GM18508 (cell line): ENCODE results near the gene ZNF618.
"Not testable (repeated sequence)": the region's sequence is repeated elsewhere in the genome, so short reads cannot be mapped to it uniquely, and the experiment has no call there.

Source experiments
- ATAC-seq: cut with Tn5 transposase; IDR thresholded peaks from one replicate; pipeline ENCODE4 v1.9.1; 2021; ENCODE audit warnings: moderate number of reproducible peaks; ENCODE audit not compliant: insufficient read depth, unreplicated experiment

Gene ZNF618

DNA sequence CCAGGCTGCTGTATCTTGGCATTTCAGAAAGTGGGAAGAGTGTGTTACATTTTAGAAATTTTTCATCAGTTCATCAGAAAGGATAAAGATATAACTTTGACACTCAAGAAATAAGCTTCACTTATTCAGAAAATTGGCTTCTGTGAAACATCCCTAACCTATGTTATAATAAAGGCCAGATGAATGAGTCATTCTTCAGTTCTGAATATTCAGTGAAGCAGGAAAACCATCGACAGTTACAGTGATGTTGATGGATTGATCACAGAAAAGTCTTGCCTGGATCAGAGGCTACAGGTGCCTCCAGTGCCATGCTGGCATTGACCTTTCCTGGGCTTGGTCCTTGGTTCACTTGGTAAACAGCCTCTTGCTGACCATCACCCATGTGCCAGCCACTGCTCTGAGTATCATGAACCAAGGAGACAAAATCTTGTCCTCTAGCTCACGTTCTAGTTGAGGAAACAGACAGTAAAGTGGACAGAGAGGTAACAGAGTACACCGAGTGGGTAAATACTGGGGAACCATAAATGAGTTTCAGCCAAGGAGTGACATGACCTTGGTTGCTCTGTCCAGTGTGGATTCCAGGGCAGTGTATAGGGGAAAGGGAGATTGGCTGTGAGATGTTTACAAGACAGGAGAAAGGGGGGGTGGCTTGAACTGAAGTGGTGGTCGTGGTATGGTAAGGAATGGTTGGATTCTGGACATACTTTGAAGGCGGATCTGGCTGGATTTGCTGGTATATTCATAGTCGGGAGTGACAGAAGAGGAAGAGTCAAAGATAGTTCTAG lies 103.4 kb downstream of the ZNF618 start:
- no peak for ATAC-seq

DNA sequence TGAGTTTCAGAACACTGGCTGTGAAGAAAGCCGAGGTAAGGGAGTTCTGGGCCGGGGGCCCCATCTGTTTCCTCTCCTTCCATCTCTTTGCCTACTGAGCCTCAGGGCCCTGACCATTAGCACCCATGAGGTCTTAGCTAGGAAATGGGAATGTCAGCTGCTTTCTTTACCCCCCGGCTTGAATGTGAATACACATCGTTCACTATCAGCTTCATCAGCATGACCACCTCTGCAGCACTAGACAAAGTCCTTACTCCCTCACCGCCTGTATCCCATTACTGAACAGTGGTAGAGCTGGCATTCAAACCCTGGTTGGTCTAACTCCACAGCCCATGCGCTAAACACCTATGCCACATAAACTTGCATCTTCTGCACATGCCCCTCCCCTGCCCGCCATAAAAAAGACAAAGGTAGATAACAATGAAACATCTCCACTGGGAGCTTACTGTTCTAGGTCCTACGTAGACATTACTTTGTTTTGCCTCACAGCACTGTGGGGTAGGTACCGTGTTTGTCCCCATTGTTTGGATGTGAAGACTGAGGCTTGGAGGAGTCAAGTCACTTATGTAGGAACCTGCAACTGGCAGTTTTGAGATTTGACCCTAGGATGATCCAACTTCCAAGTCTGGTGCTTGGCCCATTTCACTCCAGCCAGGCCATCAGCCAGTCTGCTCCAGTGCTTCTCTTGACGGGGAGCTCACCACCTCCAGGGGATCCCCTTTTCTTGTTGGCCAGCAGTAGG lies 108.7 kb downstream of the ZNF618 start:
- ATAC-seq: no peak

DNA sequence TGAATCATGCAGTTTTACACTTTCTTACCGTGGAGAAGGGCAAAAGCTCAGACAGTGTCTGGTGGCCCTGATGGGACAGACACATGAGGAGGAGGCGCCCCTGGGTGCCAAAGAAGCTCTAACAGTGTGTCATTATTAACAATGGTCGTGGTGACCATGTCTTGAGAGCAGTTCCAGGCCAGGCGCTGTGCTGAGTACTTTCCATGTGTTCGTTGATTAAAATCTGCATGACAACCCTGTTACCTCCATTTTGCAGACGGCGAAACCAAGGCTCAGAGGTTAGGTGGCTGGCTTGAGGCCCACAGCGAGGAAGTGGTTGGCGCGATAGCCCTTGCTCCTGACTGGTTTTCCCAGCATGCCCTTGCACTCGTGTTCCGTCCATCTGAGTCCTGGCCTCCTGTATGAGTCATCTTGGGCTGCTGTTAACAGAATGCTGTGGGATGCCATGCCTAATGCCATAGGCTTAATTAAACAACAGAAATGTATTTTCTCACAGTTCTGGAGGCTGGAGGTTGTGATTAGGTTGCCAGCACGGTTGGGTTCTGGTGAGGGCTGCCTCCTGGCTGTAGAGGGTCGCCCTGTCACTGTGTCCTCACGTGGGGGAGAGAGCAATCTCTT lies 110.0 kb downstream of the ZNF618 start:
- no peak for ATAC-seq

DNA sequence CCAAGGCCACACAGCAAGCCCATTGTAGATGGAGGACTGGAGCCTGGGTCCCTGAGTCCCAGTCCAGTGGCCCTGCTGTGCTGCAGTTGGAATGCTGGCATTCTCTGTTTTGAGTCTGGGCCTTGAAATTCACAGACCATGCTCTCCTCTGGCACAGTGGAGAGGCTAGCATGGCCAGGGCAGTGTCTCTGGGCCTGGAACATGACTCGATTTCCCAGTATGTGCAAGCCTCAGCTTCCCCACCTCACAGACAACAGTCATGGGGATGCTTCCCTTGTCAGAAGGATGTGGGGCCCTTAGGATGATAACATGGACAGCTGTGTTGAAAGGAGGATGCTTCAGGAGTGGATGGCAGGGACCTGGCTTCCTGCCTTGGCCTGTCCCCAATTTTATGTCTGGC lies 110.8 kb downstream of the ZNF618 start:
- ATAC-seq: no peak

DNA sequence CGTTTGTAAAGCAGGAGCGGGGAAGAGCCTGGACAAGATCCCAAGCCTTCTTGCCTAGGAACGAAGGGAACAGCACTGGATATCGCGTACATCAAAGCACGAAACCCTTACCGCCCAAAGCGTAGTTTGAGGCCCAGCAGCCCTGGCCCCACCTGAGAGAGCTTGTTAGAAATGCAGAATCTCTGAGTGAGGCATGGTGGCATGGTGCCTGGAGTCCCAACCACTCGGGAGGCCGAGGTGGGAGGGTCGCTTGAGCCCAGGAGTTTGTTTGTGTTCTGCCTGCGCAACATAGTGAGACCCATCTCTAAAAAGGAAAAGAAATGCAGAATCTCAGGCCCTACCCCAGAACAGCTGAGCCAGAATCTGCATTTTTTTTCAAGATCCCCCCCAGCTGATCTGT lies 111.4 kb downstream of the ZNF618 start:
- no peak for ATAC-seq

DNA sequence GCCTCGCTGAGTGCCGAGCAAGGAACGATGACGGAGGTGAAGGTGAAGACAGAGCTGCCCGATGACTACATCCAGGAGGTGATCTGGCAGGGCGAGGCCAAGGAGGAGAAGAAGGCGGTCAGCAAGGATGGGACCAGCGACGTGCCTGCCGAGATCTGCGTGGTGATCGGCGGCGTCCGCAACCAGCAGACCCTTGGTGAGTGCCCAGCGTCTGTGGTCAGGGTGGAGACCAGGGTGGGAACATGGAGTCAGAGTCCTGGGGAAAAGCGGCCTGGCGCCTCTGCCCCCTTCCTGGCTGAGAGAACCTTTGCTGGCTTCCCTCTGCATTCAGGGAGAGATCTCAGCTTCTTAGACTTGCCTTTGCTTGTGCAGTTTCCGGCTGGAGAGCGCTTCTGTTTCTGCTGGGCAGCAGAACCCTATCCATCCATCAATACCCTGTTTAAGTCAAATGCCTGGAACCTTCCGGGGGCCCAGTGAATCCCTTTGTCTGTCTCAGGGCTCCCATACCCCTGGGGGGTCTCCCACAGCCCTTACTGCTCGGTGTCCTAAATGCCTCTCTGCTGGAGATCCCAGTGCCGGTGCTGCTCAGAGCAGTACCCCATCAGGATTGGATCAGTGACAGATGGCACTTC lies 112.4 kb downstream of the ZNF618 start:
- no peak for ATAC-seq

DNA sequence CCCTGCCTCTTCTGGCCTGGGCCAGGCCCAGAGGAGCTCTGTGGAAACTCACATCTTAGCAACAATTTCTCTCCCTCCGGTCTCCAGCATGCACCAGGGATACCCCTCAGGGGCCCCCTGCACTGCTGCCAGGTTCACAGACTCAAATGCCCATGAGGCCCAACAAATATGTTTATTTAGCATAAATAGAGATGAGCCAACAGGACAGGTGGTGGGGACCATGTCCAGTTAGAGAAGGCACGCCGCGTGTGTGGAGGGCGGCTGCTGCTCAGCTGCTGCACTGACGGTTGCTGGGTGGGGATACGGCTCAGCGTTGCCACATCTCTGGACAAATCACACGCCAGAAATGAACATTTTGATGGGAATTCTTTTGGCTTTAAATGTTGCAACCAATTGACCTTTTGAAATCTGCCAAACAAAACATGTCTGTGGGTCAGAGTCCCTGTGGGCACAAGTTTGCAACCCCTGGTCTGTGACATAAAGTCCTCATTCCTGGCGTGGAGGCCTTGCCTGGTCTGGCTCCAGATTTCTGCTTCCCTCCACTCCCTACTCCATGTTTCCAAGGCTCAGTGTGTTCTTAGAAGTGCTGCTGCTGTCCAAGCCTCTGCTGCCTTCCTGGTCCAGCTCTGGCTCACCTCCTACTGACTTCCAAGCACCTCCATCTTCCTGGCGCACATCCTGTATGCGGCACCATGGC lies 113.1 kb downstream of the ZNF618 start:
- no peak for ATAC-seq

DNA sequence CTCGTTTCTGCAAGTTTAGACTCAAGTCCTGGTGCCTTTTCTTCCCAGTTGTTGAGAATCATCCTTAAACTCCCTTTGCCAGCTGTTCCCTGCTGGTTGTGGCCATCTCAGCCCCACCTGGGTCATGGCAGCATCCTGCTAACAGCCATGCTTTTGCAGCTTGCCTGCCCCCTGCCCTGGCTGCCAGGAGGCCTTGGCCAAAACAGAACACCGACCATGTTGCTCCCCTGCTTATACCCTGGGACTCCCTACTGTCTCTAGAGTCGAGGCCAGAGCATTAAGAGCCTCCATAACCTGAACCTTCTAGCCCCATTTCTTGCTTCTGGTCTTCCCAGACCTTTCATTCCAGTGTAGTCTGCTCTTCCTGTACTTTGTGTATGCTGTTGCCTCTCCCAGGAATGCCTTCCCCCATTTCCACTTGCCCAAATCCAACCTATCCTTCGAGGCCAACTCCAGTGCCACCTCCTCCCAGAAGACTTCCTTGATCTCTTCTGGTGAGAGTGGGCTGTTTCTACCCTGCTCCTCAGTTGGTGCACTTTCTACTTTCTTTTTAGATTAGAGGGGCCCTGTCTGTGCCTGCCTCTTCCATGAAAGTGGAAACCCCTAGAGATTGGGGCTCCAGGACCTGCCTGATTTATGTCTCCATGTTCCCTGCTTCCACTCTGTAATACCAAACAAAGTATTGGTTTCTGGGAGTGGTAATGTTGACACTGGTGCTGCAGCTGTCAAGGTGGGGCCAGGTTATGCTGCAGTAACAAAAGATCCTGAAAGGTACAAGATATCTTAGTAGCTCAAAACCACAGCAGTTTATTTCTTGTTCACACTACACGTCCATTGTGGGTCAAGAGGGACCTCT lies 113.8 kb downstream of the ZNF618 start:
- no peak for ATAC-seq

DNA sequence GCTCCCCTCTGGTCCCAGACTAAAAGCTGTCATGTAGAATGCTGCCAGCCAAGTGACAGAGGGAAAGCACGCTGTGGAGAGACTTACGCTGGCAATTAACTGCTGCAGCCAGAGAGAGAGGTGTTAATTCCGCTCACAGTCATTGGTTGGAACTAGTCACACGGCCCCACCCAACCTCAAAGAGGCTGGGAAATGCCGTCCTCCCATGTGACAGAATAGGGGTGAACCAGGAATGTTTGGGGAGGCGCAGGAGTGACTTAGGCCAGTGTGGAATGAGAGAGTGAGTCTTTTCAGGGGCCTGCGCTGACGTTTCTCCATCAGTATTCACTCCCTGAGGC lies 114.4 kb downstream of the ZNF618 start:
- ATAC-seq: no peak

DNA sequence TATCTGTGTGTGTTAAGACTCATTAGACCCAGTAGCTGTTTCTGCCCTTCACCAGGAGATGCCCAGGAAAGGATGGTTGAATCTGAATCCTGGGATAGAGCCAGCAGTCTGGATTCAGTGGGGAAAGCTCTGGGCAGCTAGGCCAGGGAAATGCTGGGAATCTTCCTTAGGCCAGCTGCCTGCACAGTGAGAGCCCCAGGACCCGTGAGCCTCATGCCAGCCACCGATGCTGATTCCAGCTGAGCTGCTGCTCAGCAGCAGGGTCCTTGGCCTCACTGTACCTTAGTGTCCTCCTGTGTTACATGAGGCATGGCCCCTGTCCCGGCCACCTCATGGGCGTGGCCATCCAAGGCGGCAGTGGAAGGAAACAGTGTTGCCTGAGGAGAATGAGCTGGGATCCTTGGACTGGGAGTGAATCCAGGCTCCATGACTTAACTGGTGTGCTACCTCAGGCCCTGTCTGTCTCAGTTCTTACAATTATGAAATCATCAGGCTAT lies 114.9 kb downstream of the ZNF618 start:
- no peak for ATAC-seq

DNA sequence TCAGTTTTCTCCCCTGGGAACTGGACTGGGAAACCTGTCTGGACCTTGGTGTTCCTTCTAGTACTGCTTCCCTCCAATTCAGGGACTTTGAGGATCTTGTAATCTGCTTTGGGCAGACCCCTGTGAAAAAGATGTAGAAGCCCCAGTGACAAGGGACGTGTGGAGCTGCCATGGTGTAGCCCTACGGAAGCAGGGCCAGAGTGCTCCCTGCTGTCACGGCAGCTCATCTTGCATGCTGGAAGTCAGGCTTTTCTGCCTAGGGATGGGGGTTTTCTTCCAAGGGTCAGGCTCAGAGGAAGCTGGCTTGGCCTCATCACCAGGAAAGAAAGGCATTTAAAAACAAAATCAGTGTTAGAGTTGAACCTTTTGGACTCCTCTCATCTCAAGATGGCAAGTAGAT lies 115.6 kb downstream of the ZNF618 start:
- no peak for ATAC-seq

DNA sequence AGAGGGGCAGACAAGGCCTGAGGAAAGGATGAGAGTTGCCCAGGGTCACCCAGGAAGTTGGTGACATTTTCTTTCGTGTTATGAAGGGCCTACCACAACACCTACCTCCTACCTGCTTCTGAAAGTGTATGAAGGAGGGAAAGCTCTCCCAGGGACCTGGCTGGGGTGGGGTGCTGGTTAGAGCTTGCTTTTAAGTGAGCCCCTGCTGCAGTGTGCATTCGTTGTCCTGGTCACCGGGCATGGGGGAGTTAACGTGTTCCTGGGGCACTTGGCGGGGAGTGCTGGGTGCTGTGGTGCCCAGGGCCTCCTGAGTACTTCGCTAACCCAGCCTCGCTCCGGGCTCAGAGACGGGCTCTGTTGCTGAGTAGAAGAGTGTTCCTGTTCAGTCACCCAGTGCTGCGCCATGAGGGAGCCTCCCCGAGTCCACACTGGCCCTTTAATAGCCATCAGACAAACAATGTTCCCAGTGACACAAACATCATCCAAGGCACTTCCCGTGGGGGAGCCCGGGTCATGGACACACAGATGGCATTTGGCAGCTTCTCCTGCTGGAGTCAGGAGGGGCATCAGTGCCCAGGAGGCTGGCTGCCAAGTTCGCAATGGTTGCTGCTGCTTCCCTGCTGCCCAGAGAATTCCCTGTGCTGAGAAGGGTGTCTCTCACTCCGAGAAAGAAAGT lies 116.3 kb downstream of the ZNF618 start:
- no peak for ATAC-seq

DNA sequence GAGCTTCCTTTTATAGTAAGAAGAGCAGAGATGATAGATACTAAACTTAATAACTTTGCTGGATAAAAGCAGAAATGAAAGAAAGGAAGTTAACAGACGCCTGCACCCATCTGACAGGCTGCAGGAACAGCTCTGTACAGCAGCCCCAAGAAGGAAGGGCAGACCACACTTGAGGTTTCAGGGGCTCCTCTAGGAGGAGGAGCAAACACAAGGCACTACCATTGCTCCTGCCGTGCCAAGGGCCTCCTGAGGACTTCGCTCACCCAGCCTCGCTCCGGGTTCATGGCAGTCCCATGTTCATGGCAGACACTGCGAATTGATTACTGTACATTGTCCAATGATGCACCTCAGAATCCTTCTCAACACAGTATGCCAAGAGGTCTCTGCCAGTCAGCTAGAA lies 116.9 kb downstream of the ZNF618 start:
- no peak for ATAC-seq

DNA sequence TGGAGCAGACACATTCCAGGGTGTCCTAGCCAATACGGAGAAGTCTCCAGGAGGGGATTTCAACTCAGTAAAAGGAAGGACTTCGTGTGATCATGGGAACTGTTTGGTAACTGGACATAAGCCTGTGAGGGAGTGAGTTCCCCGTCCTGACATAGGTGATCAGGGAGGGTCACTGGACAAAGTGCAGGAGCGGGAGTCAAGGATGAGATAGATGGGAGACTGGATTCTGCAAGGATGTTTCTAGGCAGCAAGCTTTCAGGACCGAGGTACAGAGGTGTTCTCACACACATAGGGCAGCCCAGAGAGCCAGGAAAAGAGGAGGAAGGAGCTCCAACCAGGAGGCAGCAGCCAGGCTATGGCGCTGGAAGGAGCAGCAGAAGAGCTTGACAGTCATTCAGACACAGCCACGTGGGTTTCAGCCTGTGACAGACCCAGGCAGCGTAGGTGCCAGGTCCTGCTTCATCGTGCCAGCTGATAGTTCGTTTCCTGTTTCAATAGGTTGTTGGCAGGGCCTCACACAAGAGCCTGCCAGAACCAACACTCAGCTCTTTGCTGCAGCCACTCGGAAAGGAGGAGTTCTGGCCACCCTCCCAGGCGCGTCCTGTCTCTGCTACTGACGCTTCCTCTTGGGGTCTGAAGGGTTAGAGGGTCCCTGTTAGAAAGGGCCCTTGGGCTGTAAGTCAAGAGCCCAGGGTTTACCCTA lies 117.9 kb downstream of the ZNF618 start:
- no peak for ATAC-seq

DNA sequence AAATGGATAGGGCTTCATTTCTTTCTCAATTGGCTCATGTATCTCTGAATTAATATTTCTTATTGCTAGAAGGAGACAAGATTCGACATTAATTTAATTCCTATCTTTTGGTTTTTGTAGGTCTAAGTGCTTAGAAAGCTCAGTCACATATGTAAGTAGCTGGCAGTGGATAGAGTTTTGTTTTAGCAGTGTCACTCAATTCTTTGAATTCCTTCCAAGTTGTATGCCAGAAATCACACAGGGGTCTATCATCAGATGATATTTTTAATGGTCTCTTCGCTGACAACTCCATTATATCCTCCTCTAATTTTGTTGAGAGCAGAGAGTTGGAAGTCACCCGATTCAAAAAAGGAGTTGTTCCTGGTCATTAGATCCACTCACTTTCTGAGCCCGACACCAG lies 119.3 kb downstream of the ZNF618 start:
- ATAC-seq: no peak

DNA sequence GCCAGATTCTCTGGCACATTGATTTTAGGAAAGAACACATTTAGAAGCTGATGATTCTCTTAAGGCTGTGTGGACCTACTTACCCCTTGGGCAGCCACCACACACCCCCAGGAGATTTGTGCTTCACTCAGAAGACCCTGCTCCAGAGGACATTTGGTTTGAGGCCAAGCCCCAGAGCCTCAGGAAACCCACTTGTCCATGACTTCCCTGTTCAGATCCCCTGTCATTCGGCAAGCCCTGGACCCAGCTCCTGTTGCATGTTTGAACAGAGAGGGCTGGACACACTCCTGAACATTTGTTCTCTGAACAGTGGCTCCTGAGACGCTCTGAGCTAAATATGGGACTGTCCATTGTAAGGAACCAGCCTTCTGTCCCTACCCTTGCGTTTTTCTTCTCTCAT lies 119.9 kb downstream of the ZNF618 start:
- no peak for ATAC-seq

DNA sequence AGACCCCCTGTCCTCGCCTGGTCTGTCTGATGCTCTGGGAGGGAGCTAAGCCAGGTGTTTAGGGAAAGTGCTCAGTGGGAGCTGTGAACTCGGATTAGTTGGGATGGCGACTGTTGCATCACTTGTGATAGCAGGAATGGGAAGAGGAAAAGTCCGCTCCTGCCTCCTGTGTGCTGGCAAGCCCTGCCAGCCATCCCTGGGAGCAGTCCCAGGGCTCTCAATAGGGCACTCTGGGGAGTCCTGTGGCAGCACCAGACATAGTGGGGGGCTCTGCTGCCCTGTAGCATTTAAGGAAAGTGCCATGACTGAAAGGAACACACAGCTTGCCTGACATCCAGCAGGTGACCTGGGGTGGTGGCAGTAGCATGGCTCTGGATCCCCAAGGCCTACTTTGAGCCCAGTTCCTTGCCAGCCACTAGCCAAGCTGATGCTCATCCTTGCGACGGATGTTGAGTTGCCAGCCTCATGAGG lies 120.5 kb downstream of the ZNF618 start:
- no peak for ATAC-seq

DNA sequence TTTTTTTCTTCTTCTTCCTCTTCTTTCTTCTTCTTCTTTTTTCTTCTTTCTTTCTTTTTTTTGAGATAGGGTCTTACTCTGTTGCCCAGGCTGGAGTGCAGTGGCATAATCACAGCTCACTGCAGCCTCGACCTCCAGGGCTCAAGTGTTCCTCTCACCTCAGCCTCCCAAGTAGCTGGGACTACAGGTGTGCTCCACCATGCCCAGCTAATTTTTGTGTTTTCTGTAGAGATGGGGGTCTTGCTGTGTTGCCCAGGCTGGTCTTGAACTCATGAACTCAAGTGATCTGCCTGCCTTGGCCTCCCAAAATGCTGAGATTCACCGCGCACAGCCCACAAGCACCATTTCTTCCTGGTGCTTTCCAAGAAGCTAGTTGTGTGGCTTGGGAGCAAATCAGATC lies 121.0 kb downstream of the ZNF618 start:
- ATAC-seq: not testable (repeated sequence)
